Vagina (tissue), 2 donors: ENCODE results near the gene KPNB1. TPM values are rescaled to one million over a fixed set of nuclear protein-coding genes. Genes with fewer than 3 reads are reported as not detected.

ENCODE experiments used
- DNase-seq, 2 donors: peaks; one replicate each; pipeline ENCODE4 v3.0.0-alpha.2; 2017; ENCODE audit errors: extremely low spot score in 2 of 2
- H3K27ac ChIP-seq: fragments of 200-600 bp; sonication (generic); one replicate; pipeline ENCODE4 v1.5.1; 2019
- H3K27me3 ChIP-seq: fragments of 200-600 bp; sonication (generic); one replicate; pipeline ENCODE4 v1.5.1; 2019
- H3K36me3 ChIP-seq, 2 donors: fragments of 200-600 bp; sonication (generic); one replicate each; pipeline ENCODE4 v1.5.1; 2017 to 2019
- H3K4me1 ChIP-seq: fragments of 200-600 bp; sonication (generic); one replicate; pipeline ENCODE4 v1.5.1; 2019
- H3K4me3 ChIP-seq, 2 donors: fragments of 200-600 bp; sonication (generic); 1 replicate in 1 of 2; 2 replicates in 1 of 2; pipeline ENCODE4 v1.5.1; 2016 to 2019
- H3K9me3 ChIP-seq: fragments of 200-600 bp; sonication (generic); one replicate; pipeline ENCODE4 v1.5.1; 2019
- POLR2A ChIP-seq, 2 donors: fragments of 450-650 bp; IDR thresholded peaks; one replicate each; pipeline ENCODE4 v1.6.1; 2017; ENCODE audit warnings: antibody characterized with exemption in 2 of 2, mild to moderate bottlenecking in 2 of 2, moderate library complexity in 2 of 2
- POLR2AphosphoS5 ChIP-seq, 2 donors: sonication (generic); formaldehyde crosslinking; IDR thresholded peaks; one replicate each; pipeline ENCODE4 v1.9.0; 2017; ENCODE audit warnings: antibody characterized with exemption in 2 of 2, mild to moderate bottlenecking in 2 of 2, low read depth in 1 of 2; ENCODE audit not compliant: insufficient read depth in 1 of 2
- intact Hi-C: fragments of 100-400 bp; cut with DNase I; formaldehyde crosslinking; loops from one replicate; pipeline ENCODE4 v1.15.1; 2023
- total RNA-seq: library from RNA; depleted of rRNA; stranded (reverse); fragments of >200 nt; gene quantifications from one replicate; pipeline ENCODE4 v1.2.3, GENCODE V29; 2016
- TF ChIP-seq, protein P1 (sequence below), 3 experiments: fragments of 450-650 bp in 2 of 3; fragments of 200-600 bp in 1 of 3; sonication (generic) in 1 of 3; IDR thresholded peaks; one replicate each; pipeline ENCODE4 v1.5.1; 2017 to 2019; ENCODE audit warnings: antibody characterized with exemption in 3 of 3, mild to moderate bottlenecking in 2 of 3, moderate library complexity in 2 of 3

The KPNB1 gene
- total RNA-seq, 1 donor from 2014 or later: 157 TPM

DNA sequence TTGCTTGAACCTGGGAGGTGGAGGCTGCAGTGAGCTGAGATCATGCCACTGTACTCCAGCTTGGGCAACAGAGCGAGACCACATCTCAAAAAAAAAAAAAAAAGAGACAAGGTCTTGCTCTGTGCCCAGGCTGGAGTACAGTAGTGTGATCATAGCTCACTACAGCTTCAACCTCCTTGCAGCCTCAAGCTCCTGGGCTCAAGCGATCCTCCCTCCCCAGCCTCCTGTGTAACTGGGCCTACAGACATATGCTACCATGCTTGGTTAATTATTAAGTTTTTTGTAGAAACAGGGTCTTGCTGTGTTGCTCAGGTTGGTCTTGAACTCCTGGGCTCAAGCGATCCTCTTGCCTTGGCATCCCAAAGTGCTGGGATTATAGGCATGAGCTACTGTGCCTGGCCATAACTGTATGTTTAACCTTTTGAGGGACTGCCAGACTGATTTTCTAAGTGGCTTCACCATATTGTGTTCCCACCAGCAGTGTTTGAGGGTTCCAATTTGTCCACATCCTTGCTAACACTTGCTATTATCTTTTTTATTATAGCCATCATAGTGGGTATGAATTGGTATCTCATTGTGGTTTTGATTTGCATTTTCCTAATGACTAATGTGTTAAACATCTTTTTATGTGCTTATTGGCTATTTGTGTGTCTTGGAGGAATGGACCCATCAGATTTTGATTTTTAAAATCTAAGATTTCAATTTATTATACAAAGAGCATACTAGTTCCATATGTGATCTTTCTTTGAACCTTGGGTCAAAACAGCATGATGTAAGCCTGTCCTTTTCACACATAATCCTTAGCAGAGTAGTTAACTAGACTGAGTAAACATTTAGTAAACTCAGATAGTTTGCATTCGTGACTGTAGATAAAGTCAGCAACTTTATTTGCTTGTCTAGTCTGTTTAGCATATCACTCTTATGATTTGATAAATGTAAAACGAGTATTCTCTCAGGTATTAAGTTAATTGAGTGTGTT, 38.1 kb upstream of the KPNB1 start:
- no peak for TF ChIP-seq POLR2AphosphoS5 (IDR thresholded peaks at IDR 0.05; ENCODE audit: insufficient read depth in 1 of 2, low read depth in 1 of 2)
- no peak for TF ChIP-seq POLR2A (IDR thresholded peaks at IDR 0.05)
- no peaks in the 10 kb centered on the region for H3K4me1 ChIP-seq
- H3K27me3 ChIP-seq: no peaks in the 10 kb centered on the region
- no peak overlapping the region for H3K27ac ChIP-seq
- H3K9me3 ChIP-seq: no peaks in the 10 kb centered on the region
- peaks cover 0 to 63% of the 10 kb centered on the region in 2 donors for H3K36me3 ChIP-seq
- no peak for DNase-seq
- no peak overlapping the region for H3K4me3 ChIP-seq
- intact Hi-C loops: loop anchor here (10.0 kb wide), 1 partner anchor 117 kb away; no protein-coding TSS in a partner anchor

DNA sequence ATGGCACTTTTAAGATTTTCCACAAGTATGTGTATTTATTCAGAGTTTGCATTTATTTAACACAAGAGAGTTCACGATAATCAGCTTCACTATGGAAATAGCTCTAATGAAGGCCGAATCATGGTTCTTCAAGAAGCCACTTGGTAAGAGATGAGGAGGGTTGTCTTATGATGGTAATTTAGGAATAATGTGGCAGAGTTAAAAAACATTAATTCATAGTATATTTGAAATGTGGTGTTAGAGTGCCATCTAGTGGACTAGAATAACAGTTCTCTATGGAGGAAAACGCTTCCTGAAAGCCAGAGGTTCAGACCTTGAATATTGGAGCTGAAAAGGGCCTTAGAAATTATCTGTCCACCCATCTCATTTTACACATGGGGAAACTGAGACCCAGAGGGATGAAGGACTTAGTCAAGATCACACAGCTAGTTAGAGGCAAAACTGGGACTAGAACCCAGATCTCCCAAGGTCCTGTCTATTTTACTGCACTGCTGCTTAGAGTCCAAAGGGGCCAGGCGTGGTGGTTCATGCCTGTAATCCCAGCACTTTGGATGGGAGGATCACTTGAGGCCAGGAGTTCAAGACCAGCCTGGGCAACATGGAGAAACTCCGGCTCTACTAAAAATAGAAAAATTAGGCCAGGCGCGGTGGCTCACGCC, 33.8 kb upstream of the KPNB1 start:
- TF ChIP-seq POLR2A (IDR thresholded peaks at IDR 0.05) (no peak), POLR2AphosphoS5 (IDR thresholded peaks at IDR 0.05; ENCODE audit: insufficient read depth in 1 of 2, low read depth in 1 of 2) (peak in 1 of 2 donors; percentile 8)
- TF ChIP-seq, protein P1, sequence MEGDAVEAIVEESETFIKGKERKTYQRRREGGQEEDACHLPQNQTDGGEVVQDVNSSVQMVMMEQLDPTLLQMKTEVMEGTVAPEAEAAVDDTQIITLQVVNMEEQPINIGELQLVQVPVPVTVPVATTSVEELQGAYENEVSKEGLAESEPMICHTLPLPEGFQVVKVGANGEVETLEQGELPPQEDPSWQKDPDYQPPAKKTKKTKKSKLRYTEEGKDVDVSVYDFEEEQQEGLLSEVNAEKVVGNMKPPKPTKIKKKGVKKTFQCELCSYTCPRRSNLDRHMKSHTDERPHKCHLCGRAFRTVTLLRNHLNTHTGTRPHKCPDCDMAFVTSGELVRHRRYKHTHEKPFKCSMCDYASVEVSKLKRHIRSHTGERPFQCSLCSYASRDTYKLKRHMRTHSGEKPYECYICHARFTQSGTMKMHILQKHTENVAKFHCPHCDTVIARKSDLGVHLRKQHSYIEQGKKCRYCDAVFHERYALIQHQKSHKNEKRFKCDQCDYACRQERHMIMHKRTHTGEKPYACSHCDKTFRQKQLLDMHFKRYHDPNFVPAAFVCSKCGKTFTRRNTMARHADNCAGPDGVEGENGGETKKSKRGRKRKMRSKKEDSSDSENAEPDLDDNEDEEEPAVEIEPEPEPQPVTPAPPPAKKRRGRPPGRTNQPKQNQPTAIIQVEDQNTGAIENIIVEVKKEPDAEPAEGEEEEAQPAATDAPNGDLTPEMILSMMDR (IDR thresholded peaks at IDR 0.05): peak; percentile 66 to 80 (median 78)
- Histone ChIP-seq H3K36me3 (peaks cover 0 to 59% of the 10 kb centered on the region in 2 donors), H3K4me1 (peaks cover under 1% of the 10 kb centered on the region), H3K4me3 (no peak overlapping the region), H3K27me3 (no peaks in the 10 kb centered on the region), H3K27ac (peak overlapping the region; percentile 53), H3K9me3 (no peaks in the 10 kb centered on the region)
- intact Hi-C loops: loop anchor here (10.0 kb wide), 1 partner anchor 121 kb away; no protein-coding TSS in a partner anchor
- no peak for DNase-seq

DNA sequence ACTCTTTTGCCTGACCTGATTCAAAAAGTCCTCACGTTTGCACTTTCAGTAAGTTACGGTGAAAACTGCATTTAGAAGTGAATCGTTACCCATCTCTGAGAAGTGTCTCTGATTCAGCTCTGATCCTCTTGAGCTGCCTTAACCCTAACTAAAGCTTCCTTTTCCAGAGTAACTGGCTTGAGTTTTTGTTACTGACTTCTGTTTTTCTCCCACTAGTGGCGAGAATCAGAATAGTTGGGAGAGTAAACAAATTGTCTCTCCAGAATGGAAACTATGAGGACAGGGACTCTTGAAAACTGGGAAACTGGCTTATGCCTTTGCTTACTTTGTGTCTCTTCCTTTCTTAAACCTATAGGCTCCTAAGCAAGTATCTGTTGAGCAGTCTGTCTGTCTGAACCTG, 31.3 kb upstream of the KPNB1 start:
- H3K36me3 ChIP-seq: peaks cover 0 to 54% of the 10 kb centered on the region in 2 donors
- no peak overlapping the region for H3K4me3 ChIP-seq
- TF ChIP-seq, protein P1 (IDR thresholded peaks at IDR 0.05): no peak
- TF ChIP-seq POLR2AphosphoS5 (IDR thresholded peaks at IDR 0.05; ENCODE audit: insufficient read depth in 1 of 2, low read depth in 1 of 2) (no peak), POLR2A (IDR thresholded peaks at IDR 0.05) (no peak)
- no peaks in the 10 kb centered on the region for H3K9me3 ChIP-seq
- intact Hi-C loops: loop anchor here (10.0 kb wide), 1 partner anchor 124 kb away; no protein-coding TSS in a partner anchor
- DNase-seq: no peak
- H3K27me3 ChIP-seq: no peaks in the 10 kb centered on the region
- peaks cover 16% of the 10 kb centered on the region for H3K4me1 ChIP-seq
- no peak overlapping the region for H3K27ac ChIP-seq

DNA sequence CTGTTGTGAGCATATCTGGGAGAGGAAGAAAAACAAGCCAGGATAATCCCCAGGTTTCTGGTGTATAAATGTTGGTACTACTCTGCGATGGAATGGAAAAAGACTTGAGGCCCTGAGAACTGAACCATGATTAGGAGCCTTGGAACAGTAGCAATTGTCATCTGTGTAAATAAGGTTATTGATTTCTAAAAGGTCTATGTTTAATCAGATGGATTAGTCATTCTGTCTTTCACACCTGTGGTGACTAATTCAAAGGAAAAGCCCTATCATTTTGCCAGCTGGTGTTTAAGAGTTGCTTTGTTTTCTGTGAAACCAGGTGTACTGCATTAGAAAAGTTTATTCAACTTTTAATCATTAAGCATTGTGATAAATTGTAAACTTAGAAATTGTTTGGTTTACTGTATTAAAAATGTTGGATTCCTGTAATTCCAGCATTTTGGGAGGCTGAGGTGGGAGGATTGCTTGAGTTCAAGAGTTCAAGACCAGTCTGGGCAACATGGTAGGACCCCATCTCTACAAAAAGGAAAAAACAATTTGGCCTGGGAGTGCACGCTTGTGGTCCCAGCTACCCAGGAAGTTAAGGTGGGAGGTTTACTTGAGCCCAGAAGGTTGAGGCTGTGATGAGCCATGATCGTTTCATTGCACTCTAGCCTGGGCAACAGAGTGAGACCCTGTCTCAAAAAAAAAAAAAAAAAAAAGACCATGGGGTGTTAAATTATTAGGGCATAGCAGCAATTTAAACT, 29.0 kb upstream of the KPNB1 start:
- H3K4me1 ChIP-seq: peaks cover 16% of the 10 kb centered on the region
- no peak overlapping the region for H3K27ac ChIP-seq
- no peak for DNase-seq
- TF ChIP-seq POLR2AphosphoS5 (IDR thresholded peaks at IDR 0.05; ENCODE audit: insufficient read depth in 1 of 2, low read depth in 1 of 2): no peak
- TF ChIP-seq, protein P1 (IDR thresholded peaks at IDR 0.05): no peak
- no peak for TF ChIP-seq POLR2A (IDR thresholded peaks at IDR 0.05)
- H3K27me3 ChIP-seq: no peaks in the 10 kb centered on the region
- H3K36me3 ChIP-seq: peaks cover 0 to 43% of the 10 kb centered on the region in 2 donors
- H3K4me3 ChIP-seq: no peak overlapping the region
- intact Hi-C loops: no loop called here
- no peaks in the 10 kb centered on the region for H3K9me3 ChIP-seq
